A549 (cell line): Measurements from ENCODE around the gene NRXN3. TPM values are rescaled to one million over a fixed set of nuclear protein-coding genes. Genes with fewer than 3 reads are reported as not detected.

Experiments used
- ATAC-seq, 2 experiments: fragments of 200-7000 bp in 1 of 2; fragments of >200 bp in 1 of 2; cut with Nextera tagmentation in 1 of 2; cut with Tn5 transposase in 1 of 2; 3 replicates each; pipeline versions ENCODE4 v1.8.0 to v1.9.1; 2018 to 2020; ENCODE audit warnings: mild to moderate bottlenecking in 1 of 2, moderate library complexity in 1 of 2
- CTCF ChIA-PET: fragments of 300-600 bp; sonication (Branson Sonifier 250); formaldehyde crosslinking; extraction: SDS; loops from one replicate; lab custom pipeline; 2021; ENCODE audit warnings: antibody characterized with exemption, inconsistent platforms; lab: Yijun Ruan, JAX
- POLR2A ChIA-PET: fragments of 350-600 bp; formaldehyde crosslinking; extraction: SDS; loops from one replicate; lab custom pipeline; 2021; ENCODE audit warnings: antibody characterized with exemption, inconsistent platforms; lab: Yijun Ruan, JAX
- DNase-seq, 2 experiments: peaks; one replicate each; pipeline versions ENCODE4 v3.0.0 to v3.0.0-alpha.2; 2011 to 2016; ENCODE audit warnings: low read depth in 1 of 2, low spot score in 1 of 2
- FAIRE-seq: peaks from 2 replicates; lab custom pipeline; 2011; peaks lifted over from hg19 to GRCh38; lab: Jason Lieb, UNC
- H3K27ac ChIP-seq, 2 experiments: fragments of >200 bp; sonication (Bioruptor Twin); formaldehyde crosslinking; 3 replicates each; pipeline ENCODE4 v1.5.1; 2016 to 2017
- H3K4me1 ChIP-seq: fragments of >200 bp; sonication (Bioruptor Twin); formaldehyde crosslinking; 3 replicates; pipeline ENCODE4 v1.6.1; 2016
- H3K4me2 ChIP-seq: fragments of >200 bp; sonication (Bioruptor Twin); formaldehyde crosslinking; 3 replicates; pipeline ENCODE4 v1.6.1; 2016
- H3K4me3 ChIP-seq: fragments of >200 bp; sonication (Bioruptor Twin); formaldehyde crosslinking; 3 replicates; pipeline ENCODE4 v1.5.1; 2016
- H3K9me3 ChIP-seq: fragments of >200 bp; sonication (Bioruptor Twin); formaldehyde crosslinking; 3 replicates; pipeline ENCODE4 v1.6.1; 2016
- ATOH8 ChIP-seq: fragments of 250-450 bp; sonication (Bioruptor Pico); IDR thresholded peaks from 2 replicates; pipeline ENCODE4 v1.5.0; 2020; ENCODE audit warnings: low read depth, mild to moderate bottlenecking, moderate library complexity
- CBX2 ChIP-seq: fragments of 200-600 bp; sonication (generic); IDR thresholded peaks from 2 replicates; pipeline ENCODE4 v1.6.1; 2016; ENCODE audit warnings: low read depth, mild to moderate bottlenecking, borderline replicate concordance
- CBX8 ChIP-seq: fragments of 200-600 bp; sonication (generic); IDR thresholded peaks from 2 replicates; pipeline ENCODE4 v1.6.1; 2016
- CEBPB ChIP-seq, 2 experiments: fragments of >200 bp in 1 of 2; sonication (Bioruptor Twin) in 1 of 2; formaldehyde crosslinking in 1 of 2; IDR thresholded peaks; 2 replicates each; pipeline ENCODE4 v1.6.1; 2012 to 2016
- CHD4 ChIP-seq: fragments of 200-600 bp; sonication (generic); IDR thresholded peaks from 2 replicates; pipeline ENCODE4 v1.6.1; 2016; ENCODE audit warnings: antibody characterized with exemption, mild to moderate bottlenecking, borderline replicate concordance
- E2F6 ChIP-seq: IDR thresholded peaks from 2 replicates; pipeline ENCODE4 v1.6.1; 2012; ENCODE audit warnings: low read depth, borderline replicate concordance
- EP300 ChIP-seq, 2 experiments: fragments of >200 bp; sonication (Bioruptor Twin); formaldehyde crosslinking; IDR thresholded peaks; 2 replicates in 1 of 2; 3 replicates in 1 of 2; pipeline ENCODE4 v1.6.1; 2016 to 2017
- ESRRA ChIP-seq: fragments of 150-350 bp; IDR thresholded peaks from 2 replicates; pipeline ENCODE4 v1.6.1; 2014; ENCODE audit warnings: mild to moderate bottlenecking, low read length, borderline replicate concordance
- FOSB ChIP-seq: fragments of 250-450 bp; sonication (Bioruptor Pico); IDR thresholded peaks from 2 replicates; pipeline ENCODE4 v1.5.0; 2020; ENCODE audit warnings: mild to moderate bottlenecking, moderate library complexity
- HDAC2 ChIP-seq: fragments of 200-600 bp; sonication (generic); IDR thresholded peaks from 2 replicates; pipeline ENCODE4 v1.6.1; 2016
- HES2 ChIP-seq: fragments of >200 bp; sonication (Bioruptor Twin); formaldehyde crosslinking; IDR thresholded peaks from 2 replicates; pipeline ENCODE4 v1.6.1; 2016
- JUN ChIP-seq, 2 experiments: fragments of >200 bp; sonication (Bioruptor Twin); formaldehyde crosslinking; IDR thresholded peaks; 2 replicates in 1 of 2; 3 replicates in 1 of 2; pipeline ENCODE4 v1.6.1; 2016 to 2017
- KDM1A ChIP-seq: fragments of 200-600 bp; sonication (generic); IDR thresholded peaks from 2 replicates; pipeline ENCODE4 v1.6.1; 2016; ENCODE audit warnings: low read depth, mild to moderate bottlenecking
- KDM5A ChIP-seq: fragments of 200-600 bp; sonication (generic); IDR thresholded peaks from 2 replicates; pipeline ENCODE4 v1.6.1; 2016; ENCODE audit warnings: antibody characterized with exemption, mild to moderate bottlenecking
- MAX ChIP-seq: IDR thresholded peaks from 2 replicates; pipeline ENCODE4 v1.6.1; 2012
- MAZ ChIP-seq: fragments of 150-350 bp; IDR thresholded peaks from 2 replicates; pipeline ENCODE4 v1.6.1; 2014; ENCODE audit warnings: antibody characterized with exemption, low read depth, low read length, borderline replicate concordance
- NPAS2 ChIP-seq: fragments of 250-450 bp; sonication (Bioruptor Pico); IDR thresholded peaks from 2 replicates; pipeline ENCODE4 v1.8.0; 2022; ENCODE audit warnings: mild to moderate bottlenecking, moderate library complexity, borderline replicate concordance
- NR3C1 ChIP-seq: fragments of >200 bp; sonication (Bioruptor Twin); formaldehyde crosslinking; IDR thresholded peaks from 3 replicates; pipeline ENCODE4 v1.6.1; 2017
- PBX3 ChIP-seq: IDR thresholded peaks from 2 replicates; pipeline ENCODE4 v1.6.1; 2012
- RAD21 ChIP-seq, 2 experiments: fragments of >200 bp in 1 of 2; sonication (Bioruptor Twin) in 1 of 2; formaldehyde crosslinking in 1 of 2; IDR thresholded peaks in 1 of 2; conservative IDR thresholded peaks in 1 of 2; 2 replicates in 1 of 2; 3 replicates in 1 of 2; pipeline ENCODE4 v1.6.1; 2012 to 2018; ENCODE audit warnings: inconsistent platforms in 1 of 2
- RARB ChIP-seq: fragments of 250-450 bp; sonication (Bioruptor Pico); IDR thresholded peaks from 2 replicates; pipeline ENCODE4 v1.8.0; 2021; ENCODE audit warnings: mild to moderate bottlenecking, moderate library complexity
- RCOR1 ChIP-seq: fragments of 150-350 bp; IDR thresholded peaks from 2 replicates; pipeline ENCODE4 v1.6.1; 2014; ENCODE audit warnings: antibody characterized with exemption, low read length, low read depth
- RFX5 ChIP-seq: fragments of 450-650 bp; IDR thresholded peaks from 2 replicates; pipeline ENCODE4 v1.7.1; 2014; ENCODE audit warnings: antibody characterized with exemption, mild to moderate bottlenecking, moderate library complexity
- RNF2 ChIP-seq: fragments of 200-600 bp; sonication (generic); IDR thresholded peaks from 2 replicates; pipeline ENCODE4 v1.6.1; 2016; ENCODE audit warnings: low read depth, mild to moderate bottlenecking, antibody characterized with exemption, moderate library complexity, borderline replicate concordance
- SMC3 ChIP-seq: fragments of >200 bp; sonication (Bioruptor Twin); formaldehyde crosslinking; IDR thresholded peaks from 3 replicates; pipeline ENCODE4 v1.6.1; 2018; ENCODE audit warnings: inconsistent platforms
- TFCP2L1 ChIP-seq: fragments of 250-450 bp; sonication (Bioruptor Pico); IDR thresholded peaks from 2 replicates; pipeline ENCODE4 v1.5.0; 2021; ENCODE audit warnings: mild to moderate bottlenecking
- ZFP36 ChIP-seq: fragments of 450-650 bp; IDR thresholded peaks from 2 replicates; pipeline ENCODE4 v1.6.1; 2014; ENCODE audit warnings: borderline replicate concordance; ENCODE audit not compliant: partially characterized antibody
- ZSCAN20 ChIP-seq: fragments of 250-450 bp; sonication (Bioruptor Pico); IDR thresholded peaks from 2 replicates; pipeline ENCODE4 v1.8.0; 2022; ENCODE audit warnings: mild to moderate bottlenecking, moderate library complexity
- WGBS: methylation state at CpG from one replicate; pipeline ENCODE4 v1.1.6; 2017; ENCODE audit errors: missing lambda C conversion rate; 5-methylcytosine and 5-hydroxymethylcytosine counted together
- polyA plus RNA-seq, 4 experiments: library from polyadenylated mRNA; depleted of rRNA in 3 of 4; stranded (reverse); fragments of >200 nt; fragmentation: RNase III in 1 of 4; extraction: RNeasy Plus Mini Kit Qiagen cat#74134 plus additional on column Dnase treatment in 1 of 4; gene quantifications; 2 replicates in 3 of 4; 3 replicates in 1 of 4; pipeline ENCODE4 v1.2.3, GENCODE V29; 2011 to 2017

NRXN3 gene
- polyA plus RNA-seq, 2 of the 4 experiments (the other 2 are of a cell fraction): 0.62 to 2.3 TPM

- ATAC-seq (no peak), FAIRE-seq (no peak), DNase-seq (no peak)
- ChIA-PET POLR2A (no interaction called here), CTCF (interaction anchor here (1.2 to 1.4 kb wide), 3 partner anchors 27 to 1069 kb away, joined by 3 read pairs; no protein-coding TSS in a partner anchor)
- Histone ChIP-seq H3K4me2 (no peak overlapping the region), H3K9me3 (no peaks in the 10 kb centered on the region), H3K4me3 (no peak overlapping the region), H3K4me1 (no peaks in the 10 kb centered on the region), H3K27ac (no peak overlapping the region)
- TF ChIP-seq NR3C1: no peak
- no peak for TF ChIP-seq ZFP36
- no peak for TF ChIP-seq KDM5A
- no peak for TF ChIP-seq E2F6
- TF ChIP-seq RCOR1: no peak
- no peak for TF ChIP-seq SMC3
- no peak for TF ChIP-seq EP300 (IDR thresholded peaks at IDR 0.05)
- TF ChIP-seq CBX2: no peak
- no peak for TF ChIP-seq ZSCAN20 (CRISPR knock-in tag)
- TF ChIP-seq MAZ: no peak
- no peak for TF ChIP-seq NPAS2 (CRISPR knock-in tag)
- TF ChIP-seq RAD21 (conservative IDR thresholded peaks at IDR 0.05 in 1 of 2, IDR thresholded peaks at IDR 0.05 in 1 of 2): no peak
- WGBS: 2% methylated on average over 6 of the region's 6 CpGs
Measured at GRCh38 chr14:78986989-78987388, 816.8 kb downstream of the NRXN3 start.

GRCh38 chr14:78989221-78989620 is 819.0 kb downstream of the NRXN3 start:
- Histone ChIP-seq H3K4me2 (no peak overlapping the region), H3K9me3 (no peaks in the 10 kb centered on the region), H3K27ac (no peak overlapping the region), H3K4me3 (no peak overlapping the region), H3K4me1 (no peaks in the 10 kb centered on the region)
- DNase-seq (no peak), FAIRE-seq (no peak), ATAC-seq (no peak)
- TF ChIP-seq ESRRA (no peak), RFX5 (no peak), RNF2 (no peak), HES2 (no peak), MAZ (no peak), CBX8 (no peak), CEBPB (IDR thresholded peaks at IDR 0.05) (no peak), ATOH8 (CRISPR knock-in tag) (no peak), PBX3 (no peak), RARB (CRISPR knock-in tag) (no peak), E2F6 (no peak), TFCP2L1 (CRISPR knock-in tag) (no peak)
- 1% methylated on average over 3 of the region's 3 CpGs for WGBS
- CTCF ChIA-PET: no interaction called here
- POLR2A ChIA-PET: no interaction called here

- H3K4me1 ChIP-seq: no peaks in the 10 kb centered on the region
- H3K27ac ChIP-seq: no peak overlapping the region
- WGBS: 14% methylated on average over 2 of the region's 2 CpGs
- no peak overlapping the region for H3K4me2 ChIP-seq
- POLR2A ChIA-PET: no interaction called here
- ATAC-seq (no peak), DNase-seq (no peak)
- no peak for TF ChIP-seq HES2
- no peak for TF ChIP-seq FOSB (CRISPR knock-in tag)
- no peak for TF ChIP-seq ESRRA
- no peak for TF ChIP-seq KDM1A
- TF ChIP-seq JUN (IDR thresholded peaks at IDR 0.05): no peak
- TF ChIP-seq HDAC2: no peak
- no peak for TF ChIP-seq MAX
- no peak for TF ChIP-seq CHD4
- TF ChIP-seq RNF2: no peak
- no peak for TF ChIP-seq CEBPB (IDR thresholded peaks at IDR 0.05)
- TF ChIP-seq, all 56 proteins: peak for 0
- no peaks in the 10 kb centered on the region for H3K9me3 ChIP-seq
- CTCF ChIA-PET: interaction anchor here (0.8 kb wide), 1 partner anchor 8 kb away, joined by 3 read pairs; no protein-coding TSS in a partner anchor
- no peak overlapping the region for H3K4me3 ChIP-seq
- no peak for FAIRE-seq
Measured at GRCh38 chr14:78992867-78993266, 822.7 kb downstream of the NRXN3 start.
